ENCODE results near the gene ARHGAP11A.

GRCh38 chr15:32646291-32646690 is 31.0 kb downstream of the ARHGAP11A start:
- no peak for TF ChIP-seq CTCF (IDR thresholded peaks at IDR 0.05; ENCODE audit: low read length)
- no peak for TF ChIP-seq EZH2 (IDR thresholded peaks at IDR 0.05; ENCODE audit: borderline replicate concordance, low read length)
